HUDEP-2 (cell line): ENCODE results near the gene UFSP2.

ENCODE experiments used
- DNase-seq, 76 experiments: peaks; one replicate each; lab custom pipeline; 2025; ENCODE audit not compliant: unreplicated experiment in 76 of 76; lab: John Stamatoyannopoulos, UW

UFSP2 gene, protein sequence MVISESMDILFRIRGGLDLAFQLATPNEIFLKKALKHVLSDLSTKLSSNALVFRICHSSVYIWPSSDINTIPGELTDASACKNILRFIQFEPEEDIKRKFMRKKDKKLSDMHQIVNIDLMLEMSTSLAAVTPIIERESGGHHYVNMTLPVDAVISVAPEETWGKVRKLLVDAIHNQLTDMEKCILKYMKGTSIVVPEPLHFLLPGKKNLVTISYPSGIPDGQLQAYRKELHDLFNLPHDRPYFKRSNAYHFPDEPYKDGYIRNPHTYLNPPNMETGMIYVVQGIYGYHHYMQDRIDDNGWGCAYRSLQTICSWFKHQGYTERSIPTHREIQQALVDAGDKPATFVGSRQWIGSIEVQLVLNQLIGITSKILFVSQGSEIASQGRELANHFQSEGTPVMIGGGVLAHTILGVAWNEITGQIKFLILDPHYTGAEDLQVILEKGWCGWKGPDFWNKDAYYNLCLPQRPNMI

DNA sequence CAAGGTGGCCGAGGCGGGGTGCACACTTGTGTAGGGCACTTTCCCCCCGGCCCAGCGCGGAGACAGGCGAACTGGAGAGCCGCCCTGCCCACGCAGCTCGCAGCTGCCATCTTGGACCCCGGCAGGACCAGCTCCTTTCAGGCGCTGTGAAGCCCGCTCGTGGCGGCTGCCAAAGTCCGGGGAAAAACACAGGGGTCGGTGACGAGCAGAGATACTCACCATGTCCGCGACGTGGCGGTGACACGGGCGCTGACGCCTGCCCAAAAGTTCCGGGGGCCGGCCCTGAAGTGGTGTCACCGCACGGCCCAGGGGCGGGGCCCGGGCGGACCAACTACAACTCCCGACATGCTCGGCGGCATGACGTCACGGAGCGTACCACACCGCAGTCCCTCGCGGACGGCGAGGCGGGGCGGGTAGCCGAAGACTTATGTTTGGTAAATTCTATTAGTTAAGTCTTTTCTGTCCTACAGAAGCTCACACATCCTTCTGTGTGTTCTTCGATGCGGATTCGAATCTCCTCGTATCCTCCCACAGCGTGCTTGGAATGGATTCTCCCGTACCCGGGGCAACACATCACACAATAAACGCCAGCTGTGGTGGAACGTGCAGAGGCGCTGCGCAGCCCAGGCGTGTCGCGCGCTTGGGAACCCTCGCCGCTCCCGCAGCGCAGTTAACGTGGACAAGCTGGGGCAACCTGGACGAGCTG is at the start of gene UFSP2:
UFSP2 (minus strand) TSS at position 318 of the 706 bp plus-strand sequence; CDS start at position 222, 96 bp downstream.
- DNase-seq = peak in 75 of 76 experiments; percentile 15 to 98 (median 77)

DNA sequence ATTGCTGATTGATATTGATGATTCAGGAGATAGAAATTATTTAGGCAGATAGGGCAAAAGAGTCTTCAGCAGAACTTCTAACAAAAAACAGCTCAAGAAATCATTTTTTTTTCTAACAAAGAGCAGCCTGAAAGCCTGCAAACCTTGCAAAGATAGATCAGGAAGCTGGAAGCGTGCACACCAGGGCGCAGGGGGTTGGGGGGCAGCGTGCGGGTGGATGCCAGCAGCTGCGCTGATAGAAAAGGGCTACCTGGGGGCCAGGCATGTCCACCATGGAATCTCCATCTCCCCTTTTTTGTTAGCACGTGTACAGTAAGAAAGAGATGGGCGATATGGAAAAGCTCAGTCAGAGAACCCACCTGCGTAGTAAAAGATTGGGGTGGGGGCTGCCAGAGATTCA is 47.5 kb upstream of the UFSP2 start:
- DNase-seq = no peak

DNA sequence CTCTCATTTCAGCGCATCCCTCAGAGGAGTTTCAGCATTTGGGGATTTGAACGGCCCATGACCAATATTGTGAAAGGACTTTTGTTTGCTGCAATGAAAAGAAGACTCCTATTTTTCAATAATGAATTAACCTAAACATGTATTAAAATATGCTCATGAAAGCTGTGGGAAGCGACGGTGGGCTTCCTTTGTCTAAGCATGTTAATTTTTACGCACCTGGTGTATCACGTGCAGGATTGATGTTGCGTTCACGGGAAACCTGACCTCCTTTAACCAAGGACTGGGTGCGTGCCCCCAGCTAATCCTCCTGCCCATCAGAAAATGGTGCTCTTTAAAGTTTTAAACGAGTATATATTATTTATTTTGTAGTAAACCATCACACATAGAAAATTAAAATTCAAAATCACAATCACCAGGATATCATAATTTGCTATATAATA is 46.4 kb upstream of the UFSP2 start:
- DNase-seq = no peak

DNA sequence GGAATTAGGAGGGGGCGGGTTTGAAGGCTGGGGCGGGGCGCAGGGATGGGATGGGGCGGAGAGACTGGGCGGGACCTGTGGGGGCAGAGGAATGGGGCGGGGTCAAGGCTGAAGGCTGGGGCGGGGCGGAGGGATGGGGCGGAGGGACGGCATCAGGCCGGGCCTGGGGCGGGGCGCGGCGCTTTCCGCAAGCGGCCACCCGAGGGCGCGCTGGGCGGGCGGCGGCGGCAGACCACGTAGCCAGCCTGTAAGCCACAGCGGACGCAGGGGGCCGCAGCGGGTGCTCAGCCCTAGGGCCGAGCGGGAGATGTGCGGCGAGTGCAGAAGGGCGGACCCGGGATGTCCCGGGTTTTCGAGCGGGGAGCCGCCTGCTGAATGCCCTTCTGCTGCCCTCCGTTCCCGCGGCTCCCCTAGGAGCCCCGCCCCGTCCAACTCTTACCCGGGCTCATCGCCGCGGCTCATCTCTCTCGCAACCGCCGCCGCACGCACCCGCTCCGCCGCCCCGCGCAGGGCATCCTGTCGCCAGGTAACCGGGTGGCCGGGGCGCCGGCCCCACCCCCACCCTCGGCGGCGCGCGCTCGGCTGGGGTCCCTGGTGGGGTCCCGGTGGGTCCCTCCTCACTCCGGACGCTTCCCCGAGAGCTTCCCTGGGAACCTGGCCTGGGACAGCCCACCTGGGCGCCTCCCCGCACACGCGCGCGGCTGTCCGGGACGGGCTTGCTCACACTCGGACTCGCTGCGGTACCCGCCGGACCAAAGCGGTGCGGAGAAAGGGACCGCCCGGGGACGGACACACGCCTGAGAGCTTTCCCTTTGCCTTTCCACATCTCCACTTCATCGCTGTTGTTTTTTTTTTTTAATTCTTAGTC is 45.7 kb upstream of the UFSP2 start, which contains the start of gene CCDC110:
CCDC110 (minus strand) TSS at position 499 of the 868 bp plus-strand sequence; CDS start at position 449, 50 bp downstream.
- DNase-seq = peak in 73 of 76 experiments; percentile 5 to 98 (median 88)

DNA sequence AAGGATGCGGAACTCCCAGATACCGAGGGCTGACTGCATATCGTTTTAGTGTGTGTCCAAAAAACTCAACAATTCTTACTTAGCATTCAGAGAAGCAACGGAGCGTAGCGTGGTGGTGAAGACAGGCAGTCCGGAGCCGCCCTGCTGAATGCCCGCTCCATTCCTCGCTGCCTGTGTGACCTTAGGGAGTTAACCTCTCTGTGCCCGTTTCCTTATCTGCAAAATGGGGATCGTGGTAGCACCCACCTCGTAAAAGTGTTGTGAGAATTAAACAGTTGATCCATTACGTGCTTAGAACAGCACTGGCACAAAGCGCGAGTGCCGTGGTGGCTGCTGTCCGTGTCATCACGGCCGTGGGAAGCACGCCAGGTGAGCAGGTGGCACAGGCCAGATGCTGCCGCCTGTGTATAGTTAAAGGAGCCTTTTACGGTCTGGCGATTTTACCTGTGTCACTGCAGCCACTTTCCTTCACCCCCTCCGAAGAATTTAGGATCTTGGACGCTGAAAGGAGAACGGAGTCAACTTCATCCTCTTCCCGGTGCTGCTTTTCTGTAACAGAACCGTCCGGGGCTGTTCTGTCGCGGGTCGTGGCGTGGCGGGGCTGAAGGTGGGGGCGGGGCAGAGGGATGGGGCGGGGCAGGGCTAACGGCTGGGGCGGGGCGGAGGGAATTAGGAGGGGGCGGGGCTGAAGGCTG is 44.9 kb upstream of the UFSP2 start:
- DNase-seq = peak in 17 of 76 experiments; percentile 0 to 40 (median 20)

DNA sequence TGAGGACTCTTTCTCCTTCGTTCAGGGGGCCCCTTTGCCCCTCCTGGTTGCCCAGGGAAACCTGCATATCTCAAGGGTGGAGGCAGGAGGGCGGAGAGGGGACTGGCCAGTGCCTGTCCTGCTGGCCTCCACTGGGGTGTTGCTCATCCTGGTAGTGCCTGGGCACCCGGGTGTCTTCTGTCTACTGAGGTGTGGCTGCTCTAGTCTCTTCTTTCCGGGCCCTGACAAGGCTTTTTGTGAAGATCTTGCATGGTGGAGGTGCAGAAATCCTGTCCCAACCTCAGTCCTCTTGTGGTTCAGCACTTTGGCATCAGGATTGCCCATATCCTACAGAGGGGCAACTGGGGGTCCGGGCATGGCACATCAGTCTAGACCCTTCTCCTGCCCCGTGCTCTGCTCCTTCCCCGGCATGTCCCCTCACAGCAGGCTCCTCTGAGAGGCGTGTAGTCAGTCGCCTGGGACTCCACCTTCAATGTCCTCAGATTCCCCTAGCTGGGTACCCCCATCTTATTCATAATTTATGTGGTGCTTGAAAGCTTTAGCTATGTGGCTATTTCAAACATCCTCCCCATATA is 43.9 kb upstream of the UFSP2 start:
- DNase-seq = no peak

DNA sequence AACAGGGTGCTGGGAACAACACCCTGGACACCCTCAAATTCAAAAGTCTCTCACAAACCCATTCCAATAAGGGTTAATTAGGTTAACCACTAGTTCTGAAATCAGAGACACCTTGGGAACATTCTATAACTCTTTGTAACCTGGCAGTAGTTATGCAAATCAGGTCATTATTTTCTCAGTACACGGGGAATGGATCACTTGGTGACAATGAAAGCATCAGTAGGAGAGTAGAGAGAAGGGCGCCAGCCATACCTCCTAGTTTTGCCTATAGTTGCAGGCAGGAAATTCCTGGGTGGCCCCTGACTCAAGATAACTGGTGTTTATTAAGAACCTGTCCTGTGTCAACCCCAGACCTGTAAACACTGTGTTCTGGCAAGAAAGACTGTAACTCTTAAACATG is 43.2 kb upstream of the UFSP2 start:
- no peak for DNase-seq

DNA sequence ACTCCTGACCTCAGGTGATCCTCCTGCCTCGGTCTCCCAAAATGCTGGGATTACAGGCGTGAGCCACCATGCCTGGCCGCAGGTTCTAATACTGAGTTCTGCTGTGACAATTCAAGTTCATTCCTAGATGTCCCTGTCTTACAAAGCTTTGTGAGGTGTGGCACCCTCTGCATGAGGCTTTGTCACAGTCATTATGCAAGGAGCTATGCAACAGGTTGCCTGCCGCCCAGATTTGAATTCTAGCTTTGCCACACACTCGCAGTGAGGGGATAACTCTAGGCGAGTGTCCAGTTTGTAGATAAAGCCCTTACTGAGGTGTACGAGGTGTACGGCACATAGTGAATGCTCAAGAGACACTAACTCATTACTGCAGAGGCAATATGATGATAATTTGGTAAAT is 42.2 kb upstream of the UFSP2 start:
- no peak for DNase-seq

DNA sequence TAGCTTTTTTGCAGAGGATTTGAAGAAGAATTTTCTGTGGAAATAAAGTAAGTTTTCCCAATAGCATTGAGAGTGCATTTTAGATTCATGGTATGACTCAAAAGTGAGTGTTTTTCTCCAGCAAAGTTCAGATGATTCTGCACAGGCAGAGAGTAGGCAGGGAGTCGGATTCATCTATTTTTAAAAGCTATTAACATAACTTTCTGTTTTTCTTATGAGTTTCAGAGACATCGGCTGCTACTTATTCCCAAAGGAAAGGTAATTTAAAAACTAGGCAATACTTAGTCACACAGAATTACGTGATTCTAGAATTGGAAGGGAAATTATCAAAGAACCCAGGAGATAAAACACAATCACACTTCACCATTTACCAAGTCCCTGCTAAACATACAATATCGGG is 41.3 kb upstream of the UFSP2 start:
- no peak for DNase-seq

DNA sequence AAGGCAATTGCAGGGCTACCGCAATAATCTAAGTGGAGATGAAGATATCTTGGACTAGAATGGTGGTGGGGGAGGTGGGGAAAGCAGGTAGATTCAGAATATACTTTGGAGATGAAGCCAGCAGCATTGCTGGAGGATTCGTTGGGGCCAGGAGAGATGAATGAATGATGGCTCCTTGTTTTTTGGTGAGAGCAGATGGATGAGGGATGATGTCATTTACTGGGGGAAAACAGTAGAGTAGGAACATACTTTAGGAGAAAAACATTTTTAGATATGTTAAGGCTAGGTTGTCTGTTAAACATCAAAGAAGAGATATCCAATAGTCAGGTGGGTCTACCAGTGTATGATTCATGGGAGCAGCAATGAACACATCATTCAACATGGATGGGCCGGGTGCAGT is 39.9 kb upstream of the UFSP2 start:
- no peak for DNase-seq

DNA sequence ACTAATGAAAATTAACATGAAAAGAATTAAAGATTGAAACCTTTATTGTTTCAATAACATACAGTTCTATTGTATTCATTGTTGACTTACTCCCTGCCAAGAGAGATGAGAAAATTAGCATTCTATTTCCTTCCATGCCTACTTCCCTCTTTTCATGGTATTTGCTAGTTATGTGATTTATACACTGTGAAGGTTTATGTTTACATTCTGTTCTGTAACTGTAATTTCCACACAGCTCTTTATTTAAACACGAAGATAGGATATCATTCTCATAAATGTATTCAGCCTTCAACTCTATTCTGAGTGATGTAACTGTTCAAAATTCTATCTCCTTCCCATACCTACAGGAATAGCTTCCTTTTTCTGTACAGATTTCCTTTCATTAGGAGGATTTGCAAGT is 39.1 kb upstream of the UFSP2 start:
- no peak for DNase-seq

DNA sequence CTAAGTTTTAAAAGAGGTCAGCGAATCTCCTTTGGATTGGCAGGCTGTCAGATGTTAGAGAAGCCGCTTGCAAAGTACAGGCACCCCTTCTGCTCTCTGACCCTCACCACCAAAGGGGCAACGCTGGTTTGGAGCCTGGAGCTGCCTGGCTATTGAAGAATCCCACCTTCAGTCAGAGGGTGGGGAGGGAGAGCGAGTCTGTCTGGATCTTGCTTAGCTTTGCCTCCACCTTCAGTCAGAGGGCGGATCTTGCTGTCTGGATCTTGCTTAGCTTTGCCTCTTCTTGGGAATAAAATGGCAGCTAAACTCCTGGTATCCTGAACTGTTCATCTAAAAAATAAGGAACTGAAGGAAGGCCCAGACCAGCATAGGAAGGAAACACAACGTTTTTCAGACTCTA is 38.4 kb upstream of the UFSP2 start:
- DNase-seq = no peak

DNA sequence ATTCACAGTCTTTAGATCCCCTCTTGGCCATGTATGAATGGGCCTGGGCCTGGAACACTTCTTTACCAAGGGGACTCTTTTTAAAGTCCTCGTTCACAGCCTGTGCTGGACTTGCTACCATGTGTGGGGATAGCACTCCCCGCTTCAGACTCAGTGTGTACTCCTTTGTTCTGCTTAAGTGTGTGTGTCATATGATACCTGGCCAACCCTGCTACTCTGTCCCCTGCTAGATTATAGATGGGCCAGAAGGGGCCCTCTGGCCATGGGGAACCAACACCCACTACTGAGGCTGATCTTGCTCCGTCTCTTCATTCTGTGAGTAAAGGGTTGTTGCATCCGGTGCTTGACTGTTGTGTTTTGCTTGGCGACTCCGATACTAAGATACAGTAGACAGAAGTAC is 37.8 kb upstream of the UFSP2 start:
- DNase-seq = no peak

DNA sequence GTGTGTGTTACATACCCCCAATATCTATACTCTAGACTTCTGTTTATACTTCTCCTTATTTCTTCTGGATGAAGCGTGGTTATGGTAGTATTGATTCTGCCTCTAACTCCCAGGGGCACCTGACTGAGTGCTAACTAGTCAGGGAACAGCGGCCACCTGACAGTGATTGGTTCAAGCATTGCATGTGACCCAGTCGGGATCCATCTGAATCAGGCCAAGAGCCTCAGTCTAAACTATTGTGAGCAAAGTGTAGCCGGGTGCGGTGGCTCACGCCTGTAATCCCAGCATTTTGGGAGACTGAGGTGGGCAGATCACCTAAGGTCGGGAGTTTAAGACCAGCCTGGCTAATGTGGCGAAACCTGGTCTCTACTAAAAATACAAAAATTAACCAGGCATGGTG is 35.8 kb upstream of the UFSP2 start:
- no peak for DNase-seq

DNA sequence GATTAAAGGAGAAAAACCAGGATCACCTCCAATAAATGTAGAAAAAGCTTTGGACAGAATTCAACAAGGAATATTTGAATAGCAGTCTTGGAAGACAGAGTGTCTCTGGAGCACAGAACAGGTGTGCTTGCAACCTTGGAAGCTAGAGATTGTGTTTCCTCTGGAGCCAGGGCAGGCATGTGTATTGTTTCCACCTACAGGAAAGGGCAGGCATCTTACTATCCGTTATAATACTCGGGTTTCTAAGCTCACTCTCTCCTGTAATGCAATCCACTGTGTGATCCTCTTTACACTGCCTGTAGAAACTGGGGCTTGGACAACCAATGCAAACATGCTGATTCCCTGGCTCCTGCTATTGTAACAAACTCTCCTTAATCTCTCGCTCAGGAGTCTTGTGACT is 31.4 kb upstream of the UFSP2 start:
- DNase-seq = no peak

DNA sequence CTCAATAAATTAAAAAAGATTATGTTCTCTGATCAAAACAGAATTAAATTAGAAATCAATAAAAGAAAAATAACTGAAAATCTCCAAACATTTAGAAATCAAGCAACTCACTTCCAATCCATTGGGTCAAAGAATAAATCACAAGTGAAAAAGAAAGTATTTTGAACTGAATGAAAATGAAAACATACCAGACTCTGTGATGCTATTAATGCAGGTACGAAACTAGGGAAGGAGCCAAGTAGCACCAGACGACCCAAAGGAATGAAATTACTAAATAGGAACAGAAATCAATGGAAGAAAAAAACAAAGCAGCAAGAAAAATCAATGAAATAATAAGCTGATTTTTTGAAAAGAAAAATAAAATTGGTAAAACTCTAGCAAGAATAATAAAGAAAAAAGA is 30.4 kb upstream of the UFSP2 start:
- no peak for DNase-seq

DNA sequence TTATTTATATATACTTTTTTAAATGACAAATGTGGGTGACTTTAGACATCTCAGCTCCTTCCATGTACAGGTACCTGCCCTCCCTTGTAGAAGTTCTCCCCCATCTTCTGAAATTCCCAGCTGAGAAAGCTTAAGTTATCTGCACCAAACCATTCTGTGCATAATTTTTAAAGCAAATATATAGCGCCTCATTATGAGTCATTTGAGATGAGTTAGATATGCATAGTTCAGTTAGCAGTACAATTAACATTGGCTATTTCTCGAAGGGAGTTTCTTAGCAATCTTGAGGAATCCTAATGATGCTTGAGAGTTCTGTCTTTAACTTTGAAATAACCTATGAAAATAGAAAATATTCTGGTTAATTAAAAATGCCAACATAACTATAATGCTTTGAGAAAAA is 19.4 kb upstream of the UFSP2 start:
- no peak for DNase-seq

DNA sequence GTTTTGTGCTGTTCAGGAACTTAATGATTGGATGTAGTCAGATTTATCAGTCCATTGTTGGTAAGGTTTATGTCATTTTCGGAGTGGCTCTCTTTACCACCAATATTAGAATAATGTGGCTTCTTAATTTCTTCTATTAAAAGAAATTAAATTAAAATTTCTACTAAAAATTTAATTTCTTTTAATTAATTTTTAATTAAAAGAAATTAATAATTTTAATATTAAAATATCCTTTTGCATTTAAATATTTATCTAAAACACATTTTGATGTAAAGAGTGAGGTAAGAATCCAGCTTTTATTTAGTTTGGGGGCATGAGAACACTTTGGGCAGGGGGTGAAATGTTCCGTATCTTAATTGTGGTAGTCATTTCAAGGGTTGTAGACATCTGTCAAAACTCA is 15.7 kb upstream of the UFSP2 start:
- no peak for DNase-seq

DNA sequence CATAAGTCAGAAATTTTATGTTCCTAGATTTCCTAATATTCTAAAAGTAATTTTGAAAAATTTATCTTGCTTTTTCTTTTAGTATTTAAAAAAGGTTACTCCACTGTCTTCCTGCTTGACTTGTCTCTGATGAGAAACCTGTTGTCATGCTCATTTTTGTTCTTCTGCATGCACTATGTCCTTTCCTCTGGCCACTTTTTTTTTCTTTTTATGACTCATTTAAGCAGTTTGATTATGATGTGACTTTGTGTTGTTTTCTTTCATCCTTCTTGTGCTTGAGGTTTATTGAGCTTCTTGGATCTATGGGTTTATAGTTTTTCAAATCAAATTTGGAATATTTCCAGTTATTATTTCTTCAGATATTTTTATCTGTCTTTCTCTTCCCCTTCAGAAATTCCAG is 12.0 kb upstream of the UFSP2 start:
- DNase-seq = no peak

DNA sequence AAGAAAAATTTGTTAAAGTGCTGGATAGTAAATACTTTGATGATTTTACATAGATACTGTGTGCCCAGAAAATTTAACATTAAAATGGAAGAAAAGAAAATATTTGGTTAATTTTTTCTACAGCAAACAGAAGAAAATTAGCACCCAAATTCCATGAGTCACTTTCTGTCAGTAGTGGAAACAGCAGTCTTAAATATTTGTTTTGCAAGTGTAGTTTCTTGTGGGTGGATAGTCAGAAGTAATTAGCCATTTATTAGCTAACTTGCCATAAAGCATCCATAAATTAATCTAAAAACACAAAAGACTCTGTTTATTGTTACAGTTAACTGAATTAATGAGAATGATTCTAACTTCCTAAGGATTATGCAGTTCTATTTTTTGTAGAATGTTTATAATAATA is 9.7 kb upstream of the UFSP2 start:
- no peak for DNase-seq
